Left hindlimb (tissue), 1 donor: Measurements from ENCODE around the gene ENTPD6.

Experiments
- DNase-seq: peaks from one replicate; pipeline ENCODE4 v3.0.0-alpha.2; 2018

ENTPD6 gene

GRCh38 chr20:25245461-25245860, 49.9 kb downstream of the ENTPD6 start:
- no peak for DNase-seq

DNA sequence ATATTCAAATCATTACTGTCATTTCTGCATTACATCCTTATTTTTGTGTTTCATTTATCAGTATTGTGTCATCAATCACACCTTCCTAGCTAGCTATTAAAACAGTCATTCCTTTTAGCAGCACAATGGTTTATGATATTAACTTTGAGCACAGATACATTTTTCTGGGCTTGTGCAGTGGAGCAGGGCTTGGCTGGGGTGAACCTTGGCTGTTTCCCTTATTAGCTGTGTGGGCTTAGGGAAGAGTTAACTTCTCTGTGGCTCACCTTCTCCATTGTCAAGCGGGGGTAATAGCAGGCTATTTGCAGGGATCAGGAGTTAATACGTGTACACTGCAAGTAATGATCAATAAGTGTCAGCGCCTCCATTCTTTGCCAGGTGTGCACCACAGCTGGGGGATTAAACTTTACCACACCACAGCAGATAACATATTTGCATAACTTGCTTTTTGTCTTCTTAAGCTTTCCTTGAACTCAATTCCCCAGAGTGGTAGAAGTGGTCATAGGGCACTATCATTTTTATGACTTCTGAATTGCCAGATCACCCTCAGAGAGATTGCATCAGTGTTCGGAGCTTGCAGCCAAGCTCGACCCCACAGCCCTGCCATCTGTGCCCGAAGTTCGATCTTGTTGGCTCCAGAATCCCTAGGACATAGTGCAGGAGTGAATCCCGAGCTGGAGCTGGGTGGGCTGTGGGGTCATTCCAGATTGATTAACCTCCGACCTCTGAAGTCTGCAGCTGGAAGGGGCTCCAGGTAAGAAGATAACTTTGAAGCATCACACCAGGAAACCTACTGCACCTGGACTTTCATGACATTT, 50.9 kb downstream of the ENTPD6 start:
- no peak for DNase-seq

DNA sequence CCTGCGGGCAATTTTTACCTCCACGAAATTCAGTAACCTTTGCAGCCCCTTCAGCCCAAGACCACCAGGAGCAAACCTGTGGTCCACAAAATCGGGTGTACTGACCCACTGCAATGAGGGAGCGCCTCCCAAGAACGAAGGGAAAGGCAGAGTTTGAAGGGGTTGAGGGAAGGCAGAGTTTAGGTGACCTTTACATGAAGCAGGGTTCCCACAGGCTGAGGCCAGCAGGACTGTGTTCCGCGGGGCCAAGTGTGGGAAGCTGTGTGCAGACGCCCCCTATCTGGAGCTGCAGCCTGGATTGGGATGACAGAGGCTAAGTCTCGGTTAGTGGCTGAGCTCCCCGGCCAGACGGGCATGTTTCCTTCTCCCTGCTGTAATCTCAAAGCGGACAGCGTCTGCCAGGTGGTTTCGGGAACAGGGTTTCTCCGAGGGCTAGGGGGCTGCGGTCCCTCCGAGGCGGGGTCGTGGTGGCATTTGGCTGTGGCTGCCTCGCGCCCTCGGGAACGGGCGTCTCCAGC, 51.5 kb downstream of the ENTPD6 start:
- DNase-seq: peak; percentile 71

GRCh38 chr20:25247518-25247955, 52.0 kb downstream of the ENTPD6 start:
- DNase-seq: peak; percentile 54

GRCh38 chr20:25247956-25248785, 52.7 kb downstream of the ENTPD6 start, which contains the start of gene PYGB:
PYGB (plus strand) TSS chr20:25248085; CDS start chr20:25248179, 94 bp downstream.
- DNase-seq: peak; percentile 88

DNA sequence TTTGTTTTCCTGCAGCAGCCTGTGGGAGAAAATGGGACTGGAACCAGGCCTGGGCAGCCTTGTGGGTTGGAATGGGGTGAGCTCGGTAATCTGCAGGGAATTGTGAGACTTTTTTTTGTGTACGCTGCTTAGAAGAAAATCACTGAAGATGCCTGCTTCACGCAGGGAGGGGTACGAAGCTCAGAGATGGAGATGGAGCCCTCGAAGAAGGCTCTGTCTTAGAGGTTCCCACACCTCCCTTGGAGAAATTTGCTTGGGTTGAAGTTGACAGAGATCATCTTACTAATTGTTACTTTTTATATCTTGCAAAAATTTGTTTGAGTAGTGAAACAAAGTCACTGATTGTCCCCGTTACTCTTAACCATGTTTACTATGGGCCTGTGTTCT, 53.3 kb downstream of the ENTPD6 start:
- DNase-seq: no peak

DNA sequence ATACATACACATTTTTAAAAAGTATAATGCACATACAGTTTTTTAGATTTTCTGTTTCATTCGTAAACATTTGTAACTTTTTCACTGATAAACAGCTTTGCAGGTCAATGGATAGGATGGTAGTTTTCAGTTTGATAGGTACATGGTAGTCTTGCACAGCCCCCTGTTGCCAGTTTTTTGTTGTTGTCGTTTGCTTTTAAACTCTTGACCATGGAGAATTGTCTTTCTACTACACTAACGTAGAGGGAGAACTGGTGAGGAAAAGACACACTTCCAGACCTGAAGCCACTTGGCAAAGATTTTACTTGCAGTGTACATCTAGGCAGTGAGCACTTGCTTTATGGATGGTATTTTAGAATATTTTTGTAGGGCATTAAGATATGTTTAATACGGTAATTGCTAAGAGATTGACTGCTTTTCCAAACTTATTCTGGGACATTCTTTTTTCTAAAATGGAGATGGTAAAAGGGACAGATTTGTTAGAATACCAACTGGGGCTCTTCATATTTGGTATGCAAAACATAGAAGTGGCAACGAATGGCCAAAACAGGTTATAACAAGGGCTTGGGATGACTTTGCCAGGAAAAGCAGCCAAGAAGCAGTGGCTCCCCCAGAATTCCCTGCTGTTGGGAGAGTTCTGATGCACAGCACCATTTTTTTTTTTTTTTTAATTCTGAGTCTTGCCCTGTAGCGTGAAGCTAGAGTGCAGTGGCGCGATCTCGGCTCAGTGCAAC, 53.9 kb downstream of the ENTPD6 start:
- no peak for DNase-seq

- DNase-seq: no peak
These were observed 55.0 kb downstream of the ENTPD6 start for GRCh38 chr20:25250508-25250907.

- no peak for DNase-seq
These were observed 55.5 kb downstream of the ENTPD6 start for GRCh38 chr20:25251019-25251418.

- no peak for DNase-seq
These were observed 56.0 kb downstream of the ENTPD6 start for GRCh38 chr20:25251558-25251957.

GRCh38 chr20:25252230-25252651, 56.7 kb downstream of the ENTPD6 start:
- no peak for DNase-seq

DNA sequence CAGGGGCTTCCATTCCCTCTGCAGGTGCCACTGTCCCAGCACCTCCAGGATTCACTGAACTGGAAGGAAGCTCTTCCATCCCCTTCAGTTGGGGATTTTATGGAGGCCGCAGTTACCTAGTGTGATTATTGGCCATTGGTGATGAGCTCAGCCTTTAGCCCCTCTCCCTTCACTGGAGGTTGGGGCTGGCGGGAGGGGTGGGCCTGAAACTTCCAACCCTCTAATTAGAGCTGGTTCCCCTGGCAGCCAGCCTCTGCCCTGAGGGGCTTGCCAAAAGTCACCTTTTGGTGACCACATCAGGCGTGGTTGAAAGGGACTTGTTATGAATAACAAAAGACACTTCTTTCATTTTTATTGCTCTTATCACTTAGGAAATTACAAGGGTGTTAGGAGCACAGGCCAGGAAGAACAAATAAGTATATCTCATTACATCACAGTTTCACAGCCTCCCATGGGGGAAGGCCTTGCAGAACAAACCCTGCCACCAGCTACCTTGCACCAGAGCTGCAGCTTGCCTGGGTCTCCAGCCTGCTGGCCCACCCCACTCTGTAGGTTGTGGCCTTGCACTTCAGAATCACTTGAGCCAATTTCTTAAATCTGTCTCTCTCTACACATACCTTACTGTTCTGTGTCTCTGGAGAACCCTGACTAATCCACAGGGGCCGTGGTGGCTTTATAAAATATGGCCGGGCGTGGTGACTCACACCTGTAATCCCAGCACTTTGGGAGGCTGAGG, 57.3 kb downstream of the ENTPD6 start:
- DNase-seq: no peak

GRCh38 chr20:25253606-25254275, 58.2 kb downstream of the ENTPD6 start:
- no peak for DNase-seq

- DNase-seq: no peak
These were observed 59.1 kb downstream of the ENTPD6 start for GRCh38 chr20:25254571-25254970.

DNA sequence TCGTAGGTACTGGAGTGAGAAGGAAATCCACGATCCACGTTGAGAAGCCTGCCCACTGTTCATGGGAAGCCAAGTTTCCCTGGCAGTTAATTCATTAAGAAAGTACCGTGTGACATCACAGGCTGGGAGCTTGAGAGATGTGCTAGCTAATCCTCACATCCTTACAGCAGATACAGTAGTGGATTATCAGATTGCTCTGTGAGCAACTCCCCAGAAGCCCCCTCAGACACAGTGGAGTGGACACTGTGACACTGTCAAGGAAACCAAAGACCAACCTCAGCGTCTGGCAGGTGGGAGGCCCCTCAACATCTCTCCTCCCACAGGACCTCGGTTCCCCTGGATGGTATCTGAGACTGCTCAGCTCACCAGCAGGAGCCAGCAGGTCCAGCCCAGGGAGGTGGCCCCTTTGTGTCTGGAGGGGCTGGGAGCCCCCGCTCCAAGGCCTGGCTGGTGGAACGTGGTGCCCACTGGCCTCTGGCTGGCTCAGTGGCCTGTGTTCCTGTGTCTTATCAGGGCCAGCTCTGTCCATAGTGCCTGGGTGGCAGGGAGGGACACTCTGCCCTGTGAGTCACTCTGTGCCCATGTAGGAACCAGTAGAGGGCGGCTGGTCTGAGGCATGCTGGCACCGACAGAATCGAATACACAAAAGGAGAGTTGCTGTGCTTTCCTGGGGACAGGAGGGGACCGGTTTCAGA, 59.6 kb downstream of the ENTPD6 start:
- DNase-seq: no peak

DNA sequence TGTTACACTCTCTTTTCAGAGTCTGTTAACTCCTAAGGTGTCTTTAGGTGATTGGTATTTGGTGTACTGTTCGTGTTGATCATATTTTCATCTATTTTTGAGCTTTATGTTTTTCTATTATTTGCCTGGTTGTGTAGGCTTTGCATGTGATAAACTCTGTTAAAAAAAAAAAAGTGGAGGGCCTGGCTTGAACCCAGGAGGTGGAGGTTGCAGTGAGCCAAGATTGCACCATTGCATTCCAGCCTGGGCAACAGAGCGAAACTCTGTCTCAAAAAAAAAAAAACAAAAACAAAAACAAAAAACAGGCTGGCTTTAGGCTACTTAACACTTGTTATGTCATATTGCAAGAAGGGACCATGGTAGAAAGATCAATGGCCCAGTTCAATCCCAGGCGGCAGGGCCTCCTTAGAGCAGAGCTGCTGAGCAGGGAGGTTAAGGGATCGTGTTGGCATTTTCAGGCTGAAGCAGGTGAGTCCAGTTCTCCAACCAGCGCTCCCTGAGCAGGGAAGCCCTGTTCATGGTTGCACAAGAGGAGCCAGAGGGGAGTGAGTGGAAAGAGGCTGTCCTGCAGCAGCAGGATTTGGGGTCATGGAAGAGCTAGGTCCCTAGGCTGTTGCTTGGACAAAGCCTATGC, 60.8 kb downstream of the ENTPD6 start:
- DNase-seq: no peak

GRCh38 chr20:25257130-25257529, 61.6 kb downstream of the ENTPD6 start:
- no peak for DNase-seq

DNA sequence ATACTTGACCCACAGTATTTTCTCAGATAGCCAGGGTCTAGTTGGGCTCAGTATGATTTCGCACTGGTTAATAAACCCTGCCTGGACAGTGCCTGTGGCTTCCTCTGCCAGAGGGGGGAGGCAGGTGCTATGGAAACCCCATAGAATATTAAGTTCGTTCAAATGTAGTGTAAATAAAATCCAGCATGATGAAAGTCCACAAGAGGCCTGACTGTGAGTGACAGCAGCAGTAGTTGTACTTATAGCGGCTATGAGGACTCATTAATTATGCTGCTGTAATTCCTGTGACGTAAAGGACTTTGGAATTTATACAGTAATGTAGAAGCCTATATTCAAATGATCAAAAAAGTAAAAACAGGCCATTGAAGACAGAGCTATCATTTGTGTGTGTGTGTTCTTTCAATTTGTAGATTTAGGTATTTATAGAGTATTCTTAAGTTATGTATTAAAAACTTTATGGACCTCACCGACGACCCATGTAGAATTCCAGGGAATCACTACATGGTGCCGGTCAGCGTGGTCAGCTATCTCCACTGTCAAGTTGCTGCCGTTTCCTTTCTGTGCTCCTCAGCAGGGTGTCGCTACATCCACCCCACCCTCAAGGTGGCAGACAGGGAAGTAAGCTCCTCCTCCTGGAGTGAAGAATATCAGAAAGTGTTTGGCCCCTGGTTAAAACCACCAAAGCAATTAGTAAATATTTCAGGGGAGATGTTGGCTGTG, 62.4 kb downstream of the ENTPD6 start:
- no peak for DNase-seq

DNA sequence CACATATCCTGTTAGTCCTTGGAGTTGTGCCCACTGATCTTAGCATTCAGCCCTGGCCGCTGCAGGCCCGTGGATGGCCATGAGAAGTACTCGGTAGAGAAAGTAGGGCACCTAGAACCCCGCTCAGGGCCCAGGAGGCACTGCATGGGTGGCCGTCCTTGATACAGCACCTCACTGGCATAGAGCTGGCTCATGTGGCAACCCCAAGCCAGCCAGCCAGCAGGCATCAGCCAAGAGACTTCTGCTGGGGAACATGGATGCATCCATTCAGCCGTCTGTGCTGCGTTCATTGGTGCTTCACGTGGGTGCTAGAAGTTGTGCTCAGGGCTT, 62.9 kb downstream of the ENTPD6 start:
- no peak for DNase-seq

DNA sequence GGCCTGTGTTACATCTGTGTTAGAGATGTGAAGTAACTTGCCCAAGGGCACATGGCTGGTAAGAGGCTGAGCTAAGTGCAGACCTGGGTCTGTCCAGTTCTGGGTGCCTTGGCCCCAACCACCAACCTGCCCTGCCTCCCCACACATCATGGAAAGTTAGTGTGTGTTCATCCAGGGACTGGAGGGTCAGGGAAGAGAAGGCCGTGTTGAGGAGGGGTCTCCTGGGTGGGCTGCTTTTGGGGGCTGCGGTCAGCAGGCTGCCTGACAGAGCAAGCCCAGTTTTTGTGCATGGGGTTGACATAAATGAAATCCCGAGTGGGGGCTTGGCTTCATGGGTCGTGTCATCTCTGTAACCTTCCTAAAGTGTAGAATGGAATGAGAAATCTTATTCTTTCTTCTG, 63.3 kb downstream of the ENTPD6 start:
- no peak for DNase-seq
